ENCODE data around the gene PKD1L1. TPM values are rescaled to one million over a fixed set of nuclear protein-coding genes. Genes with fewer than 3 reads are reported as not detected.

The PKD1L1 gene
- total RNA-seq, 1 experiment from 2014 or later = not detected

DNA sequence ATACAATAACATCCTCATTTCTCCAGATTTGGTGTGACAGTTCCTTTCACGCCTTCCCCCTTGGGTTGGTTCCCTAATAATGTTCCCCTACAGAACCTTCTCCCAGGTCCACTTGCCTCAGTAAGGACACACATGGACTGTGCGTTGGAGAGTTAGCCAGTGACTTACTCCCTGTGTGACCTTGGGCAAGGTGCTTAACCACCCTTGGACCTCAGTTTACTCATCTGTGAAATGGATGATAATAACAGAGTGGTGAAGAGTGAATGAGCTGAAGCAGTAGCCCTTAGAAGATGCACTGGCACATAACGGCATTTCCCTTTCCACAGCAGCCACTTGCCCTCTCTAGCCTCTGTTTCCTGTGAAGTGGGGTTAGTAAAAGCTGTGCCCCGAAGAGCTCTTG is 175.8 kb downstream of the PKD1L1 start:
- no peak overlapping the region for H3K27ac ChIP-seq (ENCODE audit: low read depth, low read length, poor library complexity, severe bottlenecking)
- TF ChIP-seq CTCF (conservative IDR thresholded peaks at IDR 0.05; ENCODE audit: low read depth, low read length) = no peak
- no peak for TF ChIP-seq EZH2 (IDR thresholded peaks at IDR 0.05; ENCODE audit: borderline replicate concordance, low read depth, low read length, poor library complexity, severe bottlenecking)
- intact Hi-C loops (cut with micrococcal nuclease; ENCODE audit: unreplicated experiment) = no loop called here
- H3K36me3 ChIP-seq (ENCODE audit: insufficient read depth, low read length, poor library complexity, severe bottlenecking) = no peaks in the 10 kb centered on the region
- no peak for DNase-seq (ENCODE audit: low spot score)
- H3K4me3 ChIP-seq (ENCODE audit: low read depth, low read length, poor library complexity, severe bottlenecking) = no peak overlapping the region
- H3K9me3 ChIP-seq (ENCODE audit: low read depth, low read length, poor library complexity, severe bottlenecking) = no peaks in the 10 kb centered on the region
- no peaks in the 10 kb centered on the region for H3K4me1 ChIP-seq (ENCODE audit: insufficient read depth, low read length, poor library complexity, severe bottlenecking)
- BruUV-seq (replicated peaks) = no TSS peak
- ChIA-PET POLR2A (ENCODE audit: low non-redundant PET) (no interaction called here), CTCF (no interaction called here)
- H3K27me3 ChIP-seq (replicated peaks; ENCODE audit: insufficient read depth, low read depth, low read length, poor library complexity) = no peaks in the 10 kb centered on the region

- POLR2A ChIA-PET (ENCODE audit: low non-redundant PET) = no interaction called here
- TF ChIP-seq EZH2 (IDR thresholded peaks at IDR 0.05; ENCODE audit: borderline replicate concordance, low read depth, low read length, poor library complexity, severe bottlenecking) (no peak), CTCF (conservative IDR thresholded peaks at IDR 0.05; ENCODE audit: low read depth, low read length) (no peak)
- no peak for DNase-seq (ENCODE audit: low spot score)
- H3K9me3 ChIP-seq (ENCODE audit: low read depth, low read length, poor library complexity, severe bottlenecking) = no peaks in the 10 kb centered on the region
- no TSS peak for BruUV-seq (replicated peaks)
- CTCF ChIA-PET = no interaction called here
- H3K27ac ChIP-seq (ENCODE audit: low read depth, low read length, poor library complexity, severe bottlenecking) = no peak overlapping the region
- H3K36me3 ChIP-seq (ENCODE audit: insufficient read depth, low read length, poor library complexity, severe bottlenecking) = no peaks in the 10 kb centered on the region
- H3K4me3 ChIP-seq (ENCODE audit: low read depth, low read length, poor library complexity, severe bottlenecking) = no peak overlapping the region
- H3K27me3 ChIP-seq (replicated peaks; ENCODE audit: insufficient read depth, low read depth, low read length, poor library complexity) = no peaks in the 10 kb centered on the region
- intact Hi-C loops (cut with micrococcal nuclease; ENCODE audit: unreplicated experiment) = no loop called here
- no peaks in the 10 kb centered on the region for H3K4me1 ChIP-seq (ENCODE audit: insufficient read depth, low read length, poor library complexity, severe bottlenecking)
These were observed 176.3 kb downstream of the PKD1L1 start for GRCh38 chr7:47771990-47772360.

GRCh38 chr7:47771336-47771989 is 176.8 kb downstream of the PKD1L1 start:
- H3K9me3 ChIP-seq (ENCODE audit: low read depth, low read length, poor library complexity, severe bottlenecking) = no peaks in the 10 kb centered on the region
- ChIA-PET POLR2A (ENCODE audit: low non-redundant PET) (no interaction called here), CTCF (no interaction called here)
- BruUV-seq (replicated peaks) = no TSS peak
- no peaks in the 10 kb centered on the region for H3K36me3 ChIP-seq (ENCODE audit: insufficient read depth, low read length, poor library complexity, severe bottlenecking)
- H3K4me1 ChIP-seq (ENCODE audit: insufficient read depth, low read length, poor library complexity, severe bottlenecking) = no peaks in the 10 kb centered on the region
- H3K4me3 ChIP-seq (ENCODE audit: low read depth, low read length, poor library complexity, severe bottlenecking) = no peak overlapping the region
- H3K27ac ChIP-seq (ENCODE audit: low read depth, low read length, poor library complexity, severe bottlenecking) = no peak overlapping the region
- intact Hi-C loops (cut with micrococcal nuclease; ENCODE audit: unreplicated experiment) = no loop called here
- H3K27me3 ChIP-seq (replicated peaks; ENCODE audit: insufficient read depth, low read depth, low read length, poor library complexity) = no peaks in the 10 kb centered on the region
- TF ChIP-seq CTCF (conservative IDR thresholded peaks at IDR 0.05; ENCODE audit: low read depth, low read length) = no peak
- no peak for TF ChIP-seq EZH2 (IDR thresholded peaks at IDR 0.05; ENCODE audit: borderline replicate concordance, low read depth, low read length, poor library complexity, severe bottlenecking)
- peak; percentile 18 for DNase-seq (ENCODE audit: low spot score)
